ENCODE data around the gene SERPINA4.
"Not testable (repeated sequence)": the region's sequence is repeated elsewhere in the genome, so short reads cannot be mapped to it uniquely, and the experiment has no call there.

The SERPINA4 gene

GRCh38 chr14:94570440-94570839 is 9.2 kb downstream of the SERPINA4 start:
- no peak for DNase-seq

- no peak for DNase-seq
Observed at GRCh38 chr14:94571395-94571794, 10.2 kb downstream of the SERPINA4 start.

- no peak for DNase-seq
Observed at GRCh38 chr14:94571950-94572349, 10.7 kb downstream of the SERPINA4 start.

- no peak for DNase-seq
Observed at GRCh38 chr14:94572637-94573303, 11.5 kb downstream of the SERPINA4 start.

GRCh38 chr14:94573475-94574277 is 12.4 kb downstream of the SERPINA4 start:
- no peak for DNase-seq

- no peak for DNase-seq
Observed at GRCh38 chr14:94574336-94574735, 13.1 kb downstream of the SERPINA4 start.

- DNase-seq: no peak
Observed at GRCh38 chr14:94575730-94576585, 14.7 kb downstream of the SERPINA4 start.

GRCh38 chr14:94577472-94577871 is 16.2 kb downstream of the SERPINA4 start:
- DNase-seq: not testable (repeated sequence)

GRCh38 chr14:94578712-94579111 is 17.5 kb downstream of the SERPINA4 start:
- DNase-seq: no peak

GRCh38 chr14:94581127-94581999 is 20.1 kb downstream of the SERPINA4 start, which contains the start of gene SERPINA5:
TSS of gene SERPINA5 (plus strand) at chr14:94581426. CDS start at chr14:94587363, 5,937 bp downstream.
- no peak for DNase-seq

GRCh38 chr14:94582199-94582750 is 21.0 kb downstream of the SERPINA4 start:
- no peak for DNase-seq

- no peak for DNase-seq
Observed at GRCh38 chr14:94582851-94583250, 21.6 kb downstream of the SERPINA4 start.

- no peak for DNase-seq
Observed at GRCh38 chr14:94583557-94583956, 22.3 kb downstream of the SERPINA4 start.

- no peak for DNase-seq
Observed at GRCh38 chr14:94584591-94585280, 23.5 kb downstream of the SERPINA4 start.

GRCh38 chr14:94586635-94587034 is 25.4 kb downstream of the SERPINA4 start:
- no peak for DNase-seq

GRCh38 chr14:94588311-94588710 is 27.1 kb downstream of the SERPINA4 start:
- no peak for DNase-seq

GRCh38 chr14:94591073-94591472 is 29.8 kb downstream of the SERPINA4 start:
- DNase-seq: no peak

- no peak for DNase-seq
Observed at GRCh38 chr14:94591871-94592270, 30.6 kb downstream of the SERPINA4 start.

GRCh38 chr14:94592457-94592856 is 31.2 kb downstream of the SERPINA4 start:
- no peak for DNase-seq

- no peak for DNase-seq
Observed at GRCh38 chr14:94593376-94593748, 32.1 kb downstream of the SERPINA4 start.

GRCh38 chr14:94593749-94594431 is 32.6 kb downstream of the SERPINA4 start:
- DNase-seq: no peak
